A549 (cell line): Measurements from ENCODE around the gene BAZ1B. TPM values are rescaled to one million over a fixed set of nuclear protein-coding genes. Genes with fewer than 3 reads are reported as not detected.
A peak's percentile ranks its signal among the peaks of the same experiment; 100 is the strongest.
"Not testable (repeated sequence)": the region's sequence is repeated elsewhere in the genome, so short reads cannot be mapped to it uniquely, and the experiment has no call there.

Experiments used
- ATAC-seq, 2 experiments: fragments of 200-7000 bp in 1 of 2; fragments of >200 bp in 1 of 2; cut with Nextera tagmentation in 1 of 2; cut with Tn5 transposase in 1 of 2; 3 replicates each; pipeline versions ENCODE4 v1.8.0 to v1.9.1; 2018 to 2020; ENCODE audit warnings: mild to moderate bottlenecking in 1 of 2, moderate library complexity in 1 of 2
- CTCF ChIA-PET: fragments of 300-600 bp; sonication (Branson Sonifier 250); formaldehyde crosslinking; extraction: SDS; loops from one replicate; lab custom pipeline; 2021; ENCODE audit warnings: antibody characterized with exemption, inconsistent platforms; lab: Yijun Ruan, JAX
- POLR2A ChIA-PET: fragments of 350-600 bp; formaldehyde crosslinking; extraction: SDS; loops from one replicate; lab custom pipeline; 2021; ENCODE audit warnings: antibody characterized with exemption, inconsistent platforms; lab: Yijun Ruan, JAX
- DNase-seq, 2 experiments: peaks; one replicate each; pipeline versions ENCODE4 v3.0.0 to v3.0.0-alpha.2; 2011 to 2016; ENCODE audit warnings: low read depth in 1 of 2, low spot score in 1 of 2
- FAIRE-seq: peaks from 2 replicates; lab custom pipeline; 2011; peaks lifted over from hg19 to GRCh38; lab: Jason Lieb, UNC
- H3K27ac ChIP-seq, 2 experiments: fragments of >200 bp; sonication (Bioruptor Twin); formaldehyde crosslinking; 3 replicates each; pipeline ENCODE4 v1.5.1; 2016 to 2017
- H3K4me1 ChIP-seq: fragments of >200 bp; sonication (Bioruptor Twin); formaldehyde crosslinking; 3 replicates; pipeline ENCODE4 v1.6.1; 2016
- H3K4me2 ChIP-seq: fragments of >200 bp; sonication (Bioruptor Twin); formaldehyde crosslinking; 3 replicates; pipeline ENCODE4 v1.6.1; 2016
- H3K4me3 ChIP-seq: fragments of >200 bp; sonication (Bioruptor Twin); formaldehyde crosslinking; 3 replicates; pipeline ENCODE4 v1.5.1; 2016
- H3K9me3 ChIP-seq: fragments of >200 bp; sonication (Bioruptor Twin); formaldehyde crosslinking; 3 replicates; pipeline ENCODE4 v1.6.1; 2016
- BHLHE40 ChIP-seq: IDR thresholded peaks from 2 replicates; pipeline ENCODE4 v1.6.1; 2012; ENCODE audit warnings: low read depth, low read length, inconsistent platforms
- CHD2 ChIP-seq: fragments of 150-350 bp; IDR thresholded peaks from 2 replicates; pipeline ENCODE4 v1.6.1; 2014; ENCODE audit warnings: low read length; ENCODE audit not compliant: partially characterized antibody
- FOXS1 ChIP-seq: fragments of 250-450 bp; sonication (Bioruptor Pico); IDR thresholded peaks from 2 replicates; pipeline ENCODE4 v1.5.0; 2020; ENCODE audit warnings: mild to moderate bottlenecking, moderate library complexity
- HEYL ChIP-seq: fragments of 250-450 bp; sonication (Bioruptor Pico); IDR thresholded peaks from 2 replicates; pipeline ENCODE4 v1.8.0; 2021; ENCODE audit warnings: mild to moderate bottlenecking, moderate library complexity
- MYC ChIP-seq: IDR thresholded peaks from 2 replicates; pipeline ENCODE4 v1.6.1; 2012; ENCODE audit warnings: mild to moderate bottlenecking, inconsistent platforms, low read length, improper control_type of control experiment, borderline replicate concordance
- NPAS2 ChIP-seq: fragments of 250-450 bp; sonication (Bioruptor Pico); IDR thresholded peaks from 2 replicates; pipeline ENCODE4 v1.8.0; 2022; ENCODE audit warnings: mild to moderate bottlenecking, moderate library complexity, borderline replicate concordance
- NR3C1 ChIP-seq: fragments of >200 bp; sonication (Bioruptor Twin); formaldehyde crosslinking; IDR thresholded peaks from 3 replicates; pipeline ENCODE4 v1.6.1; 2017
- POLR2A ChIP-seq: IDR thresholded peaks from 2 replicates; pipeline ENCODE4 v1.6.1; 2012; ENCODE audit warnings: mild to moderate bottlenecking, low read length
- POLR2AphosphoS2 ChIP-seq: conservative IDR thresholded peaks from 2 replicates; pipeline ENCODE4 v1.6.1; 2012; ENCODE audit warnings: low read length, improper control_type of control experiment, inconsistent platforms
- SMC3 ChIP-seq: fragments of >200 bp; sonication (Bioruptor Twin); formaldehyde crosslinking; IDR thresholded peaks from 3 replicates; pipeline ENCODE4 v1.6.1; 2018; ENCODE audit warnings: inconsistent platforms
- WGBS: methylation state at CpG from one replicate; pipeline ENCODE4 v1.1.6; 2017; ENCODE audit errors: missing lambda C conversion rate; 5-methylcytosine and 5-hydroxymethylcytosine counted together
- polyA plus RNA-seq, 4 experiments: library from polyadenylated mRNA; depleted of rRNA in 3 of 4; stranded (reverse); fragments of >200 nt; fragmentation: RNase III in 1 of 4; extraction: RNeasy Plus Mini Kit Qiagen cat#74134 plus additional on column Dnase treatment in 1 of 4; gene quantifications; 2 replicates in 3 of 4; 3 replicates in 1 of 4; pipeline ENCODE4 v1.2.3, GENCODE V29; 2011 to 2017
- TF ChIP-seq, protein P1 (sequence below): fragments of >200 bp; sonication (Bioruptor Twin); formaldehyde crosslinking; IDR thresholded peaks from 3 replicates; pipeline ENCODE4 v1.6.1; 2016
- TF ChIP-seq, protein P2 (sequence below): fragments of 450-650 bp; IDR thresholded peaks from 2 replicates; pipeline ENCODE4 v1.6.1; 2014; ENCODE audit warnings: antibody characterized with exemption
- TF ChIP-seq, protein P3 (sequence below): IDR thresholded peaks from 2 replicates; pipeline ENCODE4 v1.6.1; 2012

The BAZ1B gene
- polyA plus RNA-seq, 2 of the 4 experiments (the other 2 are of a cell fraction) = 54.8 to 66.8 TPM

DNA sequence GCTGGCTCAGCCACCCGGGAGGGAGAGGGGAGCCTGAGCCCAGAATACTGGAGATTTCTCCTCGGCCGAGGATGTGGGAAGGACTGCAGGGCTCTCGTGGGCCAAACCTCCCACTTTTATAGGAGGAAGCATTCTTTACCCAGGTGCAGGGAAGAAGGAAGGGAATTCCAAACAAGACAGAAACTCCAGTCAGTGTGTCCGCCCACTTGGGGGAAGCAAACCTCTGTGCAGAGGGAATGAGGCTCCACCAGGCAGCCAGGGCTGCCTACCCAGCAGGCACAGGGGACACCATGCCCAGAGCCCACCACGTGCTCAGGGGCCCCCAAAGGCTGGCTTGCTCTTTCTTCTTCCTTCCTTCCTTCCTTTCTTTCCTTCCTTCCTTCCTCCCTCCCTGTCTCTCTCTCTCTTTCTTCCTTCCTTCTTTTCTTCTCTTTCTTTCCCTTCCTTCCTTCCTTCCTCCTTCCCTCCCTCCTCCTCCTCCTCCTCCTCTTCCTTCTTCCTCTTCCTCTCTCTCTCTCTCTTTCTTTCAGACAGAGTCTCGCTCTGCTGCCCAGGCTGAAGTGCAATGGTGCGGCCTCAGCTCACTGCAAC lies 103.9 kb downstream of the BAZ1B start:
- WGBS = 71% methylated on average over 8 of the region's 8 CpGs
- CTCF ChIA-PET = no interaction called here
- Histone ChIP-seq H3K27ac (no peak overlapping the region), H3K4me2 (no peak overlapping the region), H3K9me3 (no peaks in the 10 kb centered on the region), H3K4me3 (no peak overlapping the region), H3K4me1 (no peaks in the 10 kb centered on the region)
- POLR2A ChIA-PET = no interaction called here
- TF ChIP-seq, protein P1, sequence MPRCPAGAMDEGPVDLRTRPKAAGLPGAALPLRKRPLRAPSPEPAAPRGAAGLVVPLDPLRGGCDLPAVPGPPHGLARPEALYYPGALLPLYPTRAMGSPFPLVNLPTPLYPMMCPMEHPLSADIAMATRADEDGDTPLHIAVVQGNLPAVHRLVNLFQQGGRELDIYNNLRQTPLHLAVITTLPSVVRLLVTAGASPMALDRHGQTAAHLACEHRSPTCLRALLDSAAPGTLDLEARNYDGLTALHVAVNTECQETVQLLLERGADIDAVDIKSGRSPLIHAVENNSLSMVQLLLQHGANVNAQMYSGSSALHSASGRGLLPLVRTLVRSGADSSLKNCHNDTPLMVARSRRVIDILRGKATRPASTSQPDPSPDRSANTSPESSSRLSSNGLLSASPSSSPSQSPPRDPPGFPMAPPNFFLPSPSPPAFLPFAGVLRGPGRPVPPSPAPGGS = no peak
- TF ChIP-seq BHLHE40 = no peak
- TF ChIP-seq, protein P2, sequence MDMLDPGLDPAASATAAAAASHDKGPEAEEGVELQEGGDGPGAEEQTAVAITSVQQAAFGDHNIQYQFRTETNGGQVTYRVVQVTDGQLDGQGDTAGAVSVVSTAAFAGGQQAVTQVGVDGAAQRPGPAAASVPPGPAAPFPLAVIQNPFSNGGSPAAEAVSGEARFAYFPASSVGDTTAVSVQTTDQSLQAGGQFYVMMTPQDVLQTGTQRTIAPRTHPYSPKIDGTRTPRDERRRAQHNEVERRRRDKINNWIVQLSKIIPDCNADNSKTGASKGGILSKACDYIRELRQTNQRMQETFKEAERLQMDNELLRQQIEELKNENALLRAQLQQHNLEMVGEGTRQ = no peak
- TF ChIP-seq MYC = no peak
- no peak for TF ChIP-seq CHD2
- TF ChIP-seq, protein P3, sequence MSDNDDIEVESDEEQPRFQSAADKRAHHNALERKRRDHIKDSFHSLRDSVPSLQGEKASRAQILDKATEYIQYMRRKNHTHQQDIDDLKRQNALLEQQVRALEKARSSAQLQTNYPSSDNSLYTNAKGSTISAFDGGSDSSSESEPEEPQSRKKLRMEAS = no peak
- no peak for TF ChIP-seq HEYL (CRISPR knock-in tag)
- TF ChIP-seq FOXS1 (CRISPR knock-in tag) = no peak
- no peak for TF ChIP-seq NPAS2
- TF ChIP-seq POLR2AphosphoS2 = no peak
- no peak for TF ChIP-seq SMC3
- TF ChIP-seq NR3C1 = no peak
- FAIRE-seq (no peak), DNase-seq (no peak), ATAC-seq (peak; percentile 31 to 46; a peak in 4 of 6 replicates)

DNA sequence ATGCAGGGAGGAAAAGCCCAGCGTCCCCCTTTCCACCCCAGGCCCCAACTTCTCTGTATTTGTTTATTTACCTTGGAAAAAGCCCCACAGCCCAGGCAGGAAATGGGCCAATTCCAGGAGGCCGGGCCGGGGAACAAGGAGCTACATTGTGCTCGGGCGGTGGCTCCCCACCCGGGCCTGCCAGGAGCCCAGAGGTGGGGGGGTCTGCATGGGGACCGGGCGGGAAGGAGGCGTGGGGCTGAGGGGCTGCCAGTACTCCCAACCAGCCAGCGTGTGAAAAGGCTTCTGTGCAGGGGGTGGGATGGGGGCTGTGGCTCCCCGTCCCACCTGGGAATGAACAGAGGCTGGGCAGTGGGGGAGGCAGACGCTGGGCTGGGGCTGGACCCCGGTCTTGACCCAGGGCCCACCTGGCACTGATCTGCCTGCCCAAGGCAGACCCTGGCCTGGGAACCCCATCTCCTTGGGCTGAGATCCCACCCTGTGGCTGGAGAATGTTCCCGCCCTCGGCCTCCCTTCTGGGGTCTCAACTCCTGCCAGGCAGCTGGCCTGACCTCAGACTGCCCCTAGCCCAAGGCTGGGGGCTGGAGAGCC lies 111.5 kb downstream of the BAZ1B start:
- 0 out of 6 replicates have a peak overlapping the region, but pooled peaks of 1 of the 2 experiments have one; percentile 24 for H3K27ac ChIP-seq
- DNase-seq, H3K4me3 ChIP-seq, POLR2A ChIA-PET, H3K4me1 ChIP-seq, H3K9me3 ChIP-seq, FAIRE-seq, H3K4me2 ChIP-seq, CTCF ChIA-PET: not testable (repeated sequence)
- peak; percentile 40 to 64; a peak in 5 of 6 replicates for ATAC-seq
- 49% methylated on average over 8 of the region's 15 CpGs for WGBS

DNA sequence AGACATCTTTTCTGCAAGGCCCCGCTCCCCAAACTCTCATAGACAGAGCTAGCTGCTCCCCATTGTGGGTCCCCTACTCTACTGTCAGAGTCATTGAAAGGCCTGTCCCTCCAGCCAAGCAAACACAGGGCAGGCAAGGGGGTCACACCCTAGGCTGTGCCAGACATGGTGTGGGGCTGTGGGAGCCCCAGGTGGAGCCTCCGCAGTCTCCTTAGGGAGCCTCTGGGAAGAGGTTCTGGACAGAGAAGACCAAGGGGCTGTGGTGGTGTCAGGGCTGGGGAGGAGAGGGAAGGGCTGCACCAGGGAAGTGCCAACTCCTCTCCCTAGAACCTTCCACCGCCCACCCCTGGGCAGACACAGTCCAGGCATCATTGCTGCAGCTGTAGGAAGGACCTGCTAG lies 117.2 kb downstream of the BAZ1B start:
- H3K4me1 ChIP-seq, POLR2A ChIA-PET, CTCF ChIA-PET, DNase-seq, H3K4me3 ChIP-seq, H3K27ac ChIP-seq, H3K4me2 ChIP-seq, FAIRE-seq, H3K9me3 ChIP-seq: not testable (repeated sequence)
- 90% methylated on average over 3 of the region's 3 CpGs for WGBS
- ATAC-seq = peak; percentile 41 to 63; a peak in 5 of 6 replicates

- FAIRE-seq, CTCF ChIA-PET, H3K4me1 ChIP-seq, H3K9me3 ChIP-seq, POLR2A ChIA-PET: not testable (repeated sequence)
- peak; percentile 67 to 88; a peak in 4 of 6 replicates for ATAC-seq
- peak overlapping the region; percentile 33; the same call in 2 of the 3 replicates for H3K4me3 ChIP-seq
- DNase-seq = peak; percentile 21 to 87
- H3K27ac ChIP-seq = peak overlapping the region; percentile 22 to 80; a peak in 4 of 6 replicates
- peak; percentile 31 for TF ChIP-seq POLR2A
- H3K4me2 ChIP-seq = peak overlapping the region; percentile 61
- WGBS = 41% methylated on average over 19 of the region's 19 CpGs
Measured at GRCh38 chr7:73399185-73400050, 122.7 kb downstream of the BAZ1B start.
